22Rv1 (cell line): ENCODE results near the gene CACNA2D4.

ENCODE experiments used
- ZFX ChIP-seq: fragments of 450-650 bp; IDR thresholded peaks from 2 replicates; pipeline ENCODE4 v1.6.1; 2017; ENCODE audit warnings: antibody characterized with exemption, borderline replicate concordance
- TF ChIP-seq, protein P1 (sequence below): fragments of 450-650 bp; IDR thresholded peaks from 2 replicates; pipeline ENCODE4 v1.5.1; 2017; ENCODE audit warnings: mild to moderate bottlenecking

- TF ChIP-seq, protein P1, sequence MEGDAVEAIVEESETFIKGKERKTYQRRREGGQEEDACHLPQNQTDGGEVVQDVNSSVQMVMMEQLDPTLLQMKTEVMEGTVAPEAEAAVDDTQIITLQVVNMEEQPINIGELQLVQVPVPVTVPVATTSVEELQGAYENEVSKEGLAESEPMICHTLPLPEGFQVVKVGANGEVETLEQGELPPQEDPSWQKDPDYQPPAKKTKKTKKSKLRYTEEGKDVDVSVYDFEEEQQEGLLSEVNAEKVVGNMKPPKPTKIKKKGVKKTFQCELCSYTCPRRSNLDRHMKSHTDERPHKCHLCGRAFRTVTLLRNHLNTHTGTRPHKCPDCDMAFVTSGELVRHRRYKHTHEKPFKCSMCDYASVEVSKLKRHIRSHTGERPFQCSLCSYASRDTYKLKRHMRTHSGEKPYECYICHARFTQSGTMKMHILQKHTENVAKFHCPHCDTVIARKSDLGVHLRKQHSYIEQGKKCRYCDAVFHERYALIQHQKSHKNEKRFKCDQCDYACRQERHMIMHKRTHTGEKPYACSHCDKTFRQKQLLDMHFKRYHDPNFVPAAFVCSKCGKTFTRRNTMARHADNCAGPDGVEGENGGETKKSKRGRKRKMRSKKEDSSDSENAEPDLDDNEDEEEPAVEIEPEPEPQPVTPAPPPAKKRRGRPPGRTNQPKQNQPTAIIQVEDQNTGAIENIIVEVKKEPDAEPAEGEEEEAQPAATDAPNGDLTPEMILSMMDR = no peak
- no peak for TF ChIP-seq ZFX
Observed at GRCh38 chr12:1781772-1782171, 136.7 kb downstream of the CACNA2D4 start.
